Endometrium (tissue), 2 donors: ENCODE results near the gene RBMXL2.

Experiments
- FAIRE-seq: peaks from 2 replicates; lab custom pipeline; 2012; peaks lifted over from hg19 to GRCh38; lab: Jason Lieb, UNC
- donor health status: control.
- donor health status: control.

RBMXL2 gene

DNA sequence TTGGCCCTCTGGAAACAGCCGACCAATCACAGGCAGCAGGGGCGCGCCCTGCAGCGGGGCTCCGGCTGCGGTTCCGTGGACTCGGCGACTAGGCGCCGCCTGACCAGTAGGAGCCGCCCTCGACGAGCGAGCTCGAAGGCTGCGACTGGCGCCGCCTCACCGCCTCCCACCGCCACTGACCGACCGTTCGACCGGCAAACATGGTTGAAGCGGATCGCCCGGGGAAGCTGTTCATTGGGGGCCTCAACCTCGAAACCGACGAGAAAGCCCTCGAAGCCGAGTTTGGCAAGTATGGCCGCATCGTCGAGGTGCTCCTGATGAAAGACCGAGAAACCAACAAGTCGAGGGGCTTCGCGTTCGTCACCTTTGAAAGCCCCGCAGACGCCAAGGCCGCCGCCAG is at the start of gene RBMXL2:
Gene RBMXL2 (plus strand): TSS at position 78 of the 400 bp plus-strand sequence. CDS start 123 bp downstream, at position 201.
- no peak for FAIRE-seq

DNA sequence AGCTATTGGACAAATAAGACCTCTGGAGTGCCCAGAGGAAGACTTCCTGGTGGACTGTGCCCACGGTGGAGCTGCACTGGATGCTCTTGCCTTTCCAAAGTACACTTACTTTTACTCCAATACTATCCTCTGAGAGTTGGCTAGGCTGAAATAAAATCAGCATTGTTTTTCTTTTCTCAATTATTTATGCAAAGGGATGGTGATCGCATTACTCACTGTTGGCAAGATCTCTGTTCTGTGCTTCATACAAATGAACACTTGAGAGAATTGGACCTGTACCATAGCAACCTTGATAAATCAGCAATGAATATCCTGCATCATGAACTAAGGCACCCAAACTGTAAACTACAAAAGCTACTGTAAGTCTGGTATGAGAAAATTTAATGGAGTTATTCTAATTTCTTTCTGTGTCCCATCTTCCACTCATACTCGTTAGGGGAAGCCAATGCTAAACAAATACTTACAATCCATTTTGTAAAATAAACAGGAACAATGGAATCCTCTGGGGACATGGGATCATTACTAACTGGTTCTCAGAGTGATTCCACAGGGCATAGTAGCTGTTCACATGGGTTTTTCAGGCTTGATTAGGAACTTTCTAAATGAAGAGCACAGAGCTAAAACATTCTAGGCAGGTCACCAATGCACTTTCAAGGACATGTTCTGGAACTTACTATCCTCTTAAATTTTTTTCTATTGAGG is 42.2 kb upstream of the RBMXL2 start:
- no peak for FAIRE-seq

DNA sequence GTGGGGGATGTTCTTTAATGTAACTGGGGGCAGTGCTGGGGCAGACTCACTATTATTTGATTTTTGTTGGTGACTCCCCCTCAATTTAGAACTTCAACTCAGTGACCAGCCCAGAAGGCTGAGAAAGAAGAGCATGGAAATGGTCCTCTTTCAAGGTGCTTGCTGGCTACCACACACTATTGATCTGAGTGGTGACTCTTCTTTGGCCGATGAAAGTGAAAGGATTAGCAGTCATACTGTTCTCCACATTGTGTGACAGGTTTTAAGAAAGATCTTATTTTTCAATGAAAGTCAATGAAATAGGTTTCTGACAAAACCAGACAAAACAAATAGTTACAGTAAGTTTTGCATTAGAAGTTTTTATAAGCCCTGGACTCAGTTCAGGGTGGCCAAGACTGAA is 38.6 kb upstream of the RBMXL2 start:
- no peak for FAIRE-seq

DNA sequence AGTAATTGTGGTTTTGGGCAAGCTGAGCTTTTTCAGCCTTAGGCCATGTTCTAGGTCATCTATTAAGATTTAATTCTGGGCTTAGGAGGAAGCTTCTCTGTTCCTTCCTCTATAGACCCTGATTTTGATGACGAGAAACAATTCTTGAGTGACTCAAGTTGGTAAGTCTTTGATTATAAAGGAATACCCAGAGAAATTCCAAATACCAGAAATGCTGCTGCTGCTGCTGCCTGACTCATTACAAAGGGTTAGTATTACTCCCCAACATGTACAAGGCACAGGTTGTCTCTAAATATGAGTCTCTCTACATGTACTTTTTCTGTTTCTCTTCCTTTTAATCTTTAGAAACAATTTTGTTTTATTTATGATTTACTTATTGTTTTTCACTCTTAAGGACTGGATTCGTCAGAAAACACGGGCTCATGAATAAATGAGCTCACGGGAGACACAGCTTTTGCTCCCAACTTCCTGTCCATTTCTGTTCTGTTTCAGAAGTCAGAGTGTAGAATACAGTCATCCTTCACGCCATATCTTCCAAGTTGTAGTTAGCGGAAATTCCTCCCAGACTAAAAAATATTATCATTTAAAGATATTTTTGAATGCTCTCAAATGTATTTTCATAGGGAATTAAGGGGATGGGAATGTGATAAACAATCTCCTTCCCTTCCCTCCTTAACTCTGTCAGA is 31.8 kb upstream of the RBMXL2 start:
- no peak for FAIRE-seq

DNA sequence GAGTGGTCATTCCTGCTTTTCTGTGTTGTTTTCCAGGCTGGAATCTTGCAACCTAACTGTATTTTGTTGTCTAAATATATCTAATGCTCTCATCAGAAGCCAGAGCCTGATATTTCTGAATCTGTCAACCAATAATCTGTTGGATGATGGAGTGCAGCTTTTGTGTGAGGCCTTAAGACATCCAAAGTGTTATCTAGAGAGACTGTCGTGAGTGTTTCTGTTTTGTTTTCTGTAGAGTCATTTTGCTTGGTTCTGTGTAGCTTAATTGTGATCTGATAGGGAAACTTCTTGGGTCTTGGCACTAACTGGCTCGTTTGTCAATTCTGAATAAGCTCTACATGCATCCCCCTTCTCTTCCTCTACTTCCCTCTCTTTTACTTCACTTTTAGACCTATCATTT is 31.2 kb upstream of the RBMXL2 start:
- no peak for FAIRE-seq

DNA sequence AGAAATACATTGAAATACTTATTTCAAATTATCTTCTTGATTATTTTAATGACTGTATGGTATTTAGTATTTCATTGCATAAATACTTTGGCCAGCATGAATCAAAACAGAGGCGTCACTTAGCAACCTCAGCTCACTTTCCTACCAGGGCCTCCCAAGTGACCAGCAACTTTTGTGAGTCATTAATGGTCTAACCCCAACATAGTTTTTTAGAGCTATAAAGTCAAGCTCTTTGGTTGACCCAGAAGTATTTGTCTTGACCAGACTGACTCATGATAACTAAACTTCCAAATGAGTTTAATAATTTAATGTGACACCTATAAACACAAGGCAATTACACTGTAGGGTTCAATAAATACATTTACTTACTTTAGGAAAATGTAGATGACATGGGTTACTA is 27.9 kb upstream of the RBMXL2 start:
- FAIRE-seq: no peak

DNA sequence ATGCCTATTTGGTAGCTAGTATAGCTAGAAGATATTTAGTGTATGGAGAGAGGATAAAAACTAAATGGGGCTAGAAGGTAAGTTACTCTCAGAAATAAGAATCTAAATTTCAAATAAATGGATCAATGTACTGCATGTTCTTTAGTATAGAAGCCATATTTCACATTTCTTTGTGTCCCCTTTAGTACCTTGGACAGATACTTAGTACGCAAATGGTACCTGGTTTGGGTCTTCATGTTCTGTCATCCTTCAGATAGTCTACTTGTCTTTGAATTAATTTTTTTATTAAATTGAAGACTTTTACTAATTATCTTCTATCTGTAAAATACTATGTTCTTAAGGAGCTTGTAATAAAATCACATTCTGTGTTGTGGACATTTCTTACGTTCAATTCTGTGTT is 26.3 kb upstream of the RBMXL2 start:
- no peak for FAIRE-seq

DNA sequence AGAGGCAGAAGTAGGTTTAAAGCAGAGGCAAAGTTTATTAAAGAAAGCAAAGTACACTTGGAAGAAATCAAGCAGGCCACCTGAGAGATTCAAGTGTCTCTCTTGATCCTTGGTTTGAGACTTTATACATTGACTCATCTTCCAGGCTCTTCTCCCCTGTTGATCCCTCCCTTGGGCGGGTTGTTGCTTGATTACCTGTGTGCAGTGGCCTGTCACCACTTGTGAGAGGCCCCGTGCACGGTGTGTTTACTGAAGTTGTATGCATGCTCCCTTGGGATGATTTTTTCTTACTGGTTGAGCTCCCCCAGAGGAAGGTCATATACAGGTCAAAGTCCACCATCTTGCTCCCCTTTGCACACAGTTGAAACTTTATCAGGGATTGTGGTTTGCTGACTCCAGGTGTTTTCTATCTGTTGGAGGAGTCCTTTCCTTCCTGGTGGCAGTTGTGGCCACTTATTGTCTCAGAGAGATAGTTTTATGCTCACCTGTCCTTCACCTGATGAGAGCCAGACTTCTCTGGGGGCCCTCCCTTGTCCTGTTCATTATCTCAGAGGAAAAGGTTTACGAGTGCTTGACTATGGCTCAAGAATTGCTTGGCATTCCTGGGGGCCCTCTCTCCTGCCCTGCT is 16.3 kb upstream of the RBMXL2 start:
- no peak for FAIRE-seq

DNA sequence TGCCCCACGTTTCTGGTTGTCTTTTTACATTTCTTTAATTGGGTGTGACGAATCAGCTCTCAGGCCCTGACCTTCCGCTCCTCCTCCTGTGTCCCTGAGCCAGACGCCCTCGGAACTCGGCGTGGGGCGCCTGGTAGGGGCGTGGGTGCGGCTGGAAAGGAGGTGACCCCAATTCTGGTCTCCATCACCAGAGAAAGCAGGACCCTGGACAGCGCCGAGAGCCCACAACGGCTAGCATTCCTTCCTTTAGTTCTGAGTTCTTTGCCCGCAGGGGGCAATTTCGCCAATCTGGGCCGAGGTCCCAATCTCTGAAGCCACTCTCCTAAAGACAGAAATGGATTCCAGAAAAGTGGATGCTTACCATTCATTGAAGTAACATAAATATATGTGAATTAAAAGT is 11.7 kb upstream of the RBMXL2 start:
- no peak for FAIRE-seq

DNA sequence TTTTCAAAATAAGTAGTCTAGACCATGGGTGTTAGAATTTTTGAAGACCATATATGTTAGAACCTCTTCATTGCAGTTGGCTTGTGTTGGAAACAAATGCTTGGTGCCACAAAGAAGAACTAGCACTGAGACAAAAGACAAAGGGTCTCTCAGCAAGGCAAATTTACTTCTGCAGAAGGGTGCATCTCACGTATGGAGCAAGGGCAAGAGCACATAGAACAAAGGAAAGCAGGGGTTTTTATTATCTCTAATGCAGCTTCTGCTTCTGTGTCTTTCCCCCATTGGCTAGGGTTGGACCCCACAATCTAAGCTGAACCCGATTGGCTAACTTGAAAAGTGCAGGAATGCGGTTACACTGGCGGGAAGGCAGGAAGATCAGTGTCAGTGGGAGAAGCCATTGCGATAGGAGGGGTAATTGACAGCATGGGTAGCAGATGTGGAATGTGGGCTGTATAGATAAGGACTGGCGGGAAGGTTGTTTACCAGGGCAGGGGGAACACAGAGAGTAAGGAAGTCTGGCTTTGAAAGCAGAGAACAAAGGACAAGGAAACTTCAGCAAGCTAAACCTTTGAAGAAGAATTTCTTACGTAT is 9.2 kb upstream of the RBMXL2 start:
- FAIRE-seq: no peak

DNA sequence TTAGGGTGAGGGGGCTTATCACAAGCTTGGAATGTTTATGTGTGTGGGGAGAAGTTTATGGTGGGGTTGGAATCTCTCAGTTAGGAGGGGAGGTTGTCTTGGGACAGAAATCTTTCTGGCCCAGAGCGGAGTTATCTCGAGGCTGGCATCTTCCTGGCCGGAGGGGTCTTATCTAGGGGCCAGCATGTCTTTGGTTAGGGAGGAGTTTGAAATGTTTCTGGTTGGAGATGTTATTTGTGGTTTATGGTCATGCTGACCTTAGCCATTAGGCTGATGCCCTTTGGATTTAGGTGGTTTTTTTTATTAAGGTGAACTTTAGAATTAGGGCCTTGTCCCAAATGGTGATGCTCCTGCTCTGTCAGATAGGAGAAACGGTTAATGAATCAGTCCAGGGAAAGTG is 7.9 kb upstream of the RBMXL2 start:
- no peak for FAIRE-seq

DNA sequence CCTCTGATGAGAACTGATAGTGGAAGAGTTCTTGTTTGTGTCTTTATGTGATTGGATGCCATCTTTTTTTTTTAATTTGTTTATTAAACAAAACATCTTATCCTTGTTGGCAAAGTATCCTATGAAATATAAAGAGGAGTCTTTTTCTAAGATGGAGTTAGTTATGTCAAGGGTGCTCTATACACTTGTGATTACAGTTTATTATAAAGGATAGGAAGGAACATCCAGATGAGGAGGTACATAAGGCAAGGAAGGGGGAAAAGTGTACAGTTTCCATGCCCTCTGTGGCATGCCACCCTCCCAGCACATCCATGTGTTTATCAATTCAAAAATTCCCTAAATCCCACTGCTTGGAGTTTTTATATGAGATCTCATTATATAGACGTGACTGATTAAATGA is 7.4 kb upstream of the RBMXL2 start:
- FAIRE-seq: no peak

DNA sequence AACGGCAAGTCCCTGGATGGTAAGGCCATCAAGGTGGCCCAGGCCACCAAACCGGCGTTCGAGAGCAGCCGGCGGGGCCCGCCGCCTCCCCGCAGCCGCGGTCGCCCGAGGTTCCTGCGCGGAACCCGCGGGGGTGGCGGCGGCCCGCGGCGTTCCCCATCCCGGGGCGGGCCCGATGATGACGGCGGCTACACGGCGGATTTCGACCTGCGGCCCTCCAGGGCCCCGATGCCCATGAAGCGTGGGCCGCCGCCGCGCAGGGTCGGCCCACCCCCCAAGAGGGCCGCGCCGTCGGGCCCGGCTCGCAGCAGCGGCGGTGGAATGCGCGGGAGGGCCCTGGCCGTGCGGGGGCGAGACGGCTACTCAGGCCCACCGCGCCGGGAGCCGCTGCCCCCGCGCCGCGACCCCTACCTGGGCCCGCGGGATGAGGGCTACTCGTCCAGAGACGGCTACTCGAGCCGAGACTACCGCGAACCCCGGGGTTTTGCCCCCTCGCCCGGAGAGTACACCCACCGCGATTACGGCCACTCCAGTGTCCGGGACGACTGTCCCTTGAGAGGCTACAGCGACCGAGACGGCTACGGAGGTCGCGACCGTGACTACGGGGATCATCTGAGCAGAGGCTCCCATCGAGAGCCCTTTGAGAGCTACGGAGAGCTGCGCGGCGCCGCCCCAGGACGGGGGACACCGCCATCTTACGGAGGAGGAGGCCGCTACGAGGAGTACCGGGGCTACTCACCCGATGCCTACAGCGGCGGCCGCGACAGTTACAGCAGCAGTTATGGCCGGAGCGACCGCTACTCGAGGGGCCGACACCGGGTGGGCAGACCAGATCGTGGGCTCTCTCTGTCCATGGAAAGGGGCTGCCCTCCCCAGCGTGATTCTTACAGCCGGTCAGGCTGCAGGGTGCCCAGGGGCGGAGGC is 792 bp downstream of the RBMXL2 start:
- FAIRE-seq: no peak

DNA sequence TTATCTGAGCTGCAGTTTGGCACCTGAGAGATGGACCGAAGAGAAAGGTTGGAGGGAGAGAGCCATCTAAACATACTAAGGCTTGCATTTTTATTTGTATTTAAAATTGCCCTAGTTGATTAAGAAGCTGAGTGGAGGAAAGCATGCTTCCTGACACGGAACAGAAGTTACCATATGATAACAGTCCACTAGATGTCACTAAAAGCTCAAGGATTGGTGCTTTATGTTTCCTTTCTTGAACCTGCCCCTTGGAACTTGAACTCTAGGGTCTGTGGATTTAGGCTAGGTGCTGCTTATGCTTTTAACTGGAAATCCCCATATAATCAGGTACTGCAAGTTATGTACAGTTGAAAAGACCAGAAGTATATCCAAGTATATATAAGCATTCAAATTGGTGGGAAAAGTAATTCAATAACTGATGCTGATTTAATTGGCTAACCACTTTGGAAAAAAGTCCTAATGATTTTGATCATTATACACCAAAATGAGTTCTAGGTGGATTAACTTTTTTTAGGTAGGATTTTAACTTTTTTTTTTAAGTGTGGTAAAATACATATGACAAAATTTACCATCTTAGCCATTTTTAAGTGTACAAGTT is 9.5 kb downstream of the RBMXL2 start:
- peak; percentile 15 for FAIRE-seq

DNA sequence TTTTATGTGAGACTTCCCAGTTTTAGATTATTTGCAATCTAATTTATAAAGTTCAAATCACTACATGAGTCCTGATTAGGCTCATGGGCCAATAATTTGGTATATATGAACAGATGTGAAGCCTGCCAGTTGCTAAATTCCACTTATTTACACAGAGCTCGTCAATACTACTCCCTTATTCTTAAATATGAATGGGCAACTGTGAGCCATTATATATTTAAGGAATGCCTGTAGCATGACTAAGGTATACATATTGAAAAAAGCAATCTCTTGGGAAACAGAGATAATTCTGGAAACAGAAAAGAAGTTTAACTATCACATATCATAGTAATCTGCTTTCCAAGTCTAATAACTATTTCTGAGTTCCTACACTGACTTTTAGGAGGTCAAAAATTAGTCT is 27.0 kb downstream of the RBMXL2 start:
- FAIRE-seq: no peak

DNA sequence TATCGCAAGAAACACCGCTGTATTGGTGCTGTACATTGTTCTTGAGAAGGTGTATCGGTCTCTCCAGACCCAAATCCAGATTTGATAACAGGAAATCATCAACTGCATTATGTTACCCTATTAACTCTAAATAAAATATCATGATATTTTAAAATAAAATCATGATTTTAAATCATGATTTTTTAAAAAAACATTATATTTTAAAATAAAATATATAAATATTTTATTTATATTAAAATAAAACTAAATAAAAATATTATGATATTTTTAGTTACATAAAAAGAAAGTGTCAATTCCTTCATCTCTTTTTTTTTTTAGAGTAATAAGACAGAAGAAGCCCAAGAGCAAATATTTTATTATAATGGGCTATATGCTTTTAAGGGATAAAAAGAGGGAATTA is 27.6 kb downstream of the RBMXL2 start:
- peak; percentile 12 for FAIRE-seq

DNA sequence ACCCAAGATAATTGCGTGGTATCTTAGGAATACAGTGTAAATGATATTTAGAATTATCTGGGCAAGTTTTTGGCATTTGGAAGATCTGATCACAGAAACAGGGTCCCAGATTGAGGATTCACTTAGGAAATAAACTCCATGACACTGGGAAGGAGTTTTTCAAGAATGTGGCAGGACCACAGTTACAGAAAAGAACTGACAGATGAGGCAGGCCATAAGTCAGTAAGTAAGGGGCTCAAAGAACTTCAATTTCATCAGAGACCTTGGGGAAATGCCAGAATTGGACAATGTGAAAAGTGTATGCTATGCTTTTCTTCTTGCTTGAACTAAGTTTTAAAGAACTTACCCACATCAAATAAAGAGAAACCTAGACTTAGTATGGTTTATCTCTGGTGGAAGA is 49.3 kb downstream of the RBMXL2 start:
- no peak for FAIRE-seq
